T-helper 1 cell treated with Interleukin-12 subunit alpha and Interleukin-12 subunit beta and Interleukin-4 antibody, amounts not matched to agents 30 μg/mL and 1 μg/mL, for 36 hours (primary cell): Measurements from ENCODE around the gene EPHA4.

Experiments
- H3K27ac Mint-ChIP-seq: one replicate; pipeline ENCODE4 v1.8.0; 2021; ENCODE audit warnings: mild to moderate bottlenecking, mixed read lengths
- H3K27me3 Mint-ChIP-seq: one replicate; pipeline ENCODE4 v1.8.0; 2021; ENCODE audit warnings: low read depth, mixed read lengths
- H3K36me3 Mint-ChIP-seq: one replicate; pipeline ENCODE4 v1.8.0; 2021; ENCODE audit warnings: low read depth, mixed read lengths
- H3K4me1 Mint-ChIP-seq: one replicate; pipeline ENCODE4 v1.8.0; 2021; ENCODE audit warnings: low read depth, mixed read lengths
- H3K4me3 Mint-ChIP-seq: one replicate; pipeline ENCODE4 v1.8.0; 2021; ENCODE audit warnings: mild to moderate bottlenecking, moderate library complexity, mixed read lengths
- H3K9me3 Mint-ChIP-seq: one replicate; pipeline ENCODE4 v1.8.0; 2021; ENCODE audit warnings: mixed read lengths

The EPHA4 gene

DNA sequence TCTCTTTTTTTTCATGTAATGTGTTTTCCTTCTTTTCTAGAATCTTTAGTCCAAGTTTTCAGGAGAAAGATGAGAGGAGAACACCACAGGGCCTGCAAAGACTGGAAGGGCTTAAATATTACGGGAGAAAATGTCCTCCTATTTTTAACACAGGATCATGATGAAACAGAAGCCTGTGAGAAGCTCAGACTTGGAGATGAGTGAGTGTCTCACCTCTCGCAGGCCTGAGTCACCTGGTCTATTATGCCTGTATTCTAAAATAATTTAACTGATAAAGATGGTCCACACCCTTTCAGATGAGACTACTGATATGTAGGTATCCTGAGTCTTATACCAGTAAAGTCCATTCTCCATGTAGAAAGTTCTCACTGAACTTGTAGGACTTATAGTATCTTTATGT lies 143.2 kb downstream of the EPHA4 start:
- Mint-ChIP-seq H3K36me3 (peaks cover 8% of the 10 kb centered on the region), H3K27me3 (peaks cover 4% of the 10 kb centered on the region), H3K27ac (no peak overlapping the region), H3K4me3 (no peak overlapping the region), H3K9me3 (no peaks in the 10 kb centered on the region), H3K4me1 (no peaks in the 10 kb centered on the region)

DNA sequence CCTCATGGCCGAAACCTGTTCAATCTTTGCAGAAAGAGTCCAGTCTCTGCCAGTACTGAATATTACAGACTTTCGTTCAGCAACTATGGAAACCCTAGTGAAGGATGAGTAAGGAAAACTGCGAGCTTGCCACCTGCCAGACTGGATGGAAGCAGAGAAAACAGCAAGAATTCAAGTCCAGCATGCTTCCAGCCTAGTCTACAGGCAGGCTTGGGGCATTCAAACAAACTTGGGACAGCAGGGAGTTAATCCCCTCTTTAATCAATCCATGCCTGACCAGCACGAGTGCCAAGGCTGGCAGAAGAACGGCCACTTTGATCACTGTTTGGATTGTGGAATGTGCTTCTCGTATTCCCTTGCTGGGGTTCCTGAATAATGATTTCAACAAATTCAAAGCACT lies 145.2 kb downstream of the EPHA4 start:
- Mint-ChIP-seq H3K27ac (no peak overlapping the region), H3K9me3 (no peaks in the 10 kb centered on the region), H3K36me3 (peaks cover 12% of the 10 kb centered on the region), H3K27me3 (peaks cover 4% of the 10 kb centered on the region), H3K4me3 (no peak overlapping the region), H3K4me1 (no peaks in the 10 kb centered on the region)

DNA sequence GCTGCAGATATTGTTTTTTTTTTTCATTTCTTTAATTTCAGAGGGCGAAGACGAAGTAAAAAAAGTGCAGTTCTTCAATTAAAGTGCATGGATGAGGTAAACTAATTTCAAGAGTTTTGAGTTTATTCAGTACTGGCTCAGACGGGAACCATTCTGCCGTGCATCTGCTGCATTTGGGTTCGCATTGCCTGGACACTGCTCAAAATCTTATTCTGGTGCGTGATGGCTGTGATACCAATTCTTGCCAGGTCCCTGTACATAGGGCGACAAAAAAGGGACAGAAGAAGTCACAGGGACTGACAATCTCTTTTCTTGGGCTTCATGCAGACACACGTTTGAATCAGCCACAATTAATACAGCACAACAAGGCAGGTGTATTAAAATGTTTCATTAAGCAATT lies 146.2 kb downstream of the EPHA4 start:
- H3K4me1 Mint-ChIP-seq, result no peaks in the 10 kb centered on the region
- H3K9me3 Mint-ChIP-seq, result no peaks in the 10 kb centered on the region
- no peak overlapping the region for H3K27ac Mint-ChIP-seq
- H3K36me3 Mint-ChIP-seq, result peaks cover 12% of the 10 kb centered on the region
- H3K27me3 Mint-ChIP-seq, result peaks cover 4% of the 10 kb centered on the region
- no peak overlapping the region for H3K4me3 Mint-ChIP-seq

DNA sequence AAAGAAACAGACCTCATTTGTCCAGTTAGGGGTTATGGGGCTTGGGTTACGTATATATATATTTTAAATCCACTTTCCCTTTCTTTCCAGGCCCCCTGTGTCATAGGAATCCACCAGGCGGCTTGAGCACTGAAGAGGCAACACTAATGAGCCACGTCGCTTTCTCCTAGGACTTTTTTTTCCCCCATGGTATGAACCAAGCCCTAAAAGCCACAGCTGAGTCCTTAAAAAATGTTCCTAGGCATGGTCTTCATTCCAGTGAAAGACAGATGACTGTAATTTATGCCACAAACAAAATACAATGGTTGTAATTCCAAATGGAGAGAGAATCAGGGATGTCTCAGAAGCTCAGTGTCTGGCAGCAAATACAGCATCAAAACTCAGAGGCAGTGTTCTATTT lies 146.8 kb downstream of the EPHA4 start:
- no peaks in the 10 kb centered on the region for H3K9me3 Mint-ChIP-seq
- no peak overlapping the region for H3K4me3 Mint-ChIP-seq
- H3K27ac Mint-ChIP-seq, result no peak overlapping the region
- peaks cover 4% of the 10 kb centered on the region for H3K27me3 Mint-ChIP-seq
- peaks cover 14% of the 10 kb centered on the region for H3K36me3 Mint-ChIP-seq
- H3K4me1 Mint-ChIP-seq, result peaks cover 2% of the 10 kb centered on the region

DNA sequence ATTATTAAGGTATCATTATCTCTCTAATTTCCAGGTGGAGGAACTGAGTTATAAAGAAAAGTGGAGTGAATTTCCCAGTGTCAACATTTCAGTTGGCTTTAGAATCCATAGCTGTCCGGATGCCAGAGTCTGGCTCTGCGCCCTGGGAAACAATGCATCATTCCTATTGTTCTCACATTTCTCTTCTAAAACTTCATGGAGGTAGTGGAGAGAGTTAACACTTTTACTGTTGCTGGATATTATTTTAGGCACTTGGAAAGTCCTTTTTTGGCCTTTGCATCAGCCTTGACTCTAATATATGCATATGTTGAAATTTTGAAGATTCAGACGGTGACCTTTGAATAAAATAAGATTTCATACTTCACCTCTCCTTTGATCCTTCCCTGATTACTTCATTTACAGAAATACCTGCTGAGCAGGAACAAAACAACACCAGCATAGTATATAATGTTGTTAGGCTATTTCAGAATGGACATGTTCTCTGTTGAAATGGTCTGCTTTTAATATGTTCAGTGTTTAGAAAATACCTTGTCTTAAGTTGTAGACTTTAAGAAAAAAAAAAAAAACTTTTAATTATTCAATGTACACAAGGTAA lies 148.8 kb downstream of the EPHA4 start:
- H3K27ac Mint-ChIP-seq, result no peak overlapping the region
- H3K27me3 Mint-ChIP-seq, result peaks cover 4% of the 10 kb centered on the region
- no peaks in the 10 kb centered on the region for H3K9me3 Mint-ChIP-seq
- peaks cover 20% of the 10 kb centered on the region for H3K36me3 Mint-ChIP-seq
- H3K4me1 Mint-ChIP-seq, result peaks cover 9% of the 10 kb centered on the region
- no peak overlapping the region for H3K4me3 Mint-ChIP-seq

DNA sequence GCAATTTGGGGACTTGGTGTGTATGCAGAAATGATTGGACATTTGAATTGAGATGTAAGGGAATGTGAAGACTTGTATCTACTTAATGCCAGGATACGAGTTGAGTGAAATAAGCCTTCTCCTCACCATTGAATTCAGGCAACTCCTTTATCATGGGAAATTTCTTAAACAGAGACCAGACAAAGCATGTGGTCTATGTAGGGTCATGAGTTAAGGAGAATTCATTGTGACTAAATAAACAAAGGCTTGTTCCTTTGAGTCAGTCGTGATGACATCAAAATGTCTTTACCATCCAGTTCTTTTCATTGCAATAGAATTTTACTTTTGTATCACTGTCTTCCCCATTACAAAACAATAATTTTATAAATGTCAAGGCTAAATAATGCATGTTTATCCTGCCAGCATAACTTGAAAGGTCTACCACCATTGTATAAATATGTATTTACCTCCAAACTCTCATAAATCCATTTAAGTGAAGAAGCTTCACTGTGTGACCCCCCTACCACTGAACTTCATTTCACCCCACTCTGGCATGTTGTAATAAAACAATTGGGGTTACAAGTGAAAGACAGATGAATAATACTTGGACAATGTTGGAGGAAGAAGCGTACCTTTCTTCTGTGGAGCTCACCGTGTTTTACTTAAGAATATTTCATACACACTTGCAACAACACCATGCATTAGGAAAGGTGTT lies 149.4 kb downstream of the EPHA4 start:
- H3K36me3 Mint-ChIP-seq, result peaks cover 20% of the 10 kb centered on the region
- peaks cover 4% of the 10 kb centered on the region for H3K27me3 Mint-ChIP-seq
- H3K9me3 Mint-ChIP-seq, result no peaks in the 10 kb centered on the region
- H3K4me3 Mint-ChIP-seq, result no peak overlapping the region
- peaks cover 9% of the 10 kb centered on the region for H3K4me1 Mint-ChIP-seq
- no peak overlapping the region for H3K27ac Mint-ChIP-seq

DNA sequence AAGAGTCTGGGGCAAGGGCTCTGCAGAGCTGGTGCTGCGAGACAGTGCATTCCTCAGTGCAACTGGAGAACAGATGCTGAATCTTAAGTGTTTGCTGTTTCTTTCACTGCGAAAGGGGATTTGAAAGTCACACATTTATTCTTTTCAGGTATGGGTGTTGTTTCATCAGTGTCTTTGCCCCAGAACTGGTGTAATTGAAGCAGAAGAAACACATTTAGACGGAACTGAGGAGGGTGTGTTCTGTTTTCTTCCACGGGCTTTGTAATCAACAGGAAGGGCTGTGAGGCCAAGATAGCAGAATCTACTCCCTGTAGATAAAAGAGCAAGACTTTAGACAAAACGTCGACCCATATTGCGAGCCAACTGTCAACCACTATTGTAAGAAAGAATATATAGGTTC lies 151.9 kb downstream of the EPHA4 start:
- Mint-ChIP-seq H3K9me3 (no peaks in the 10 kb centered on the region), H3K27me3 (peaks cover 4% of the 10 kb centered on the region), H3K36me3 (peaks cover 17% of the 10 kb centered on the region), H3K4me1 (peaks cover 9% of the 10 kb centered on the region), H3K4me3 (peak overlapping the region; percentile 66), H3K27ac (peak overlapping the region; percentile 85)

DNA sequence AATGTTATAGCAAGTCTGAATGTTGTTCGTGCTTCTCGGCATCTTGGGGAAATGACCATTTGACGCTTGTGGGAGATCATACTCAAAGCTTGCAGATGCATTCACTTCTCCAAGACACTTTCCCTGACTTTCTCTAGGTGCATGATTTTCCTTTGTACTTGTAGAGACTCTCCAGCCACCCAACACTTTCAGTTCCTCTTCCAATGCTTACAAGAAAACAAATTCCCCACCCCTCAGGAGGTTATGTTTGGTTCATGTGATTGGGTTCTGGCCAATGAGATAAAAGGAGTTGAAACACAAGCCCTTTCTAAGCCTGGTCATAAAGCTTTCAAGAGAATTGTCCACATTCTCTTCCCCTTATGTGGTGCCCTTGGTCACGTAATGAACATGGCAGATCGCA lies 156.3 kb downstream of the EPHA4 start:
- no peak overlapping the region for H3K27ac Mint-ChIP-seq
- peaks cover under 1% of the 10 kb centered on the region for H3K27me3 Mint-ChIP-seq
- H3K9me3 Mint-ChIP-seq, result peaks cover under 1% of the 10 kb centered on the region
- no peak overlapping the region for H3K4me3 Mint-ChIP-seq
- peaks cover 9% of the 10 kb centered on the region for H3K36me3 Mint-ChIP-seq
- H3K4me1 Mint-ChIP-seq, result peaks cover 9% of the 10 kb centered on the region

- no peak overlapping the region for H3K27ac Mint-ChIP-seq
- H3K36me3 Mint-ChIP-seq, result peaks cover 2% of the 10 kb centered on the region
- no peak overlapping the region for H3K4me3 Mint-ChIP-seq
Measured at GRCh38 chr2:221412978-221413377, 159.1 kb downstream of the EPHA4 start.

DNA sequence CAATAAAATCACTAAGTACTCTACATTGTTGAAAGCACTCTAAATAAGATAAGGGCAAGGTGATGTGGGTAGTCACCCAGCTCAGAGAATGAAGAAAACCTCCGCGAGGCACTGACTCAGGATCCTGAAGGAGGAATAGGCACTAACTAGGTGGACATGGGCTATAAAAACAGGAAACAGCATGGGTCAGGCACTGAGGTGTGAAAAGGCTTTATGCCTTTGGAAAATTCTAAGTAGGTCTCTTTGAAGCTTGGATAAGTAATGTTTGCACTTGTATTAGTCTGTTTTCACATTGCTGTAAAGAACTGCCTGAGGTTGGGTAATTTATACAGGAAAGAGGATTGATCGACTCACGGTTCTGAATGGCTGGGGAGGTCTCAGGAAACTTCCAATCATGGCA lies 161.6 kb downstream of the EPHA4 start:
- Mint-ChIP-seq H3K36me3 (no peaks in the 10 kb centered on the region), H3K9me3 (peaks cover 11% of the 10 kb centered on the region), H3K27ac (no peak overlapping the region), H3K4me3 (no peak overlapping the region), H3K4me1 (no peaks in the 10 kb centered on the region), H3K27me3 (peaks cover 9% of the 10 kb centered on the region)

More at GRCh38 chr2:221412978-221413377, 159.1 kb downstream of the EPHA4 start:
- Mint-ChIP-seq H3K27me3 (peaks cover 9% of the 10 kb centered on the region), H3K4me1 (no peaks in the 10 kb centered on the region), H3K9me3 (peaks cover 4% of the 10 kb centered on the region)

GRCh38 chr2:221407765-221408164 lies 164.3 kb downstream of the EPHA4 start:
- no peak overlapping the region for H3K27ac Mint-ChIP-seq
- peaks cover 9% of the 10 kb centered on the region for H3K27me3 Mint-ChIP-seq
- peaks cover 11% of the 10 kb centered on the region for H3K9me3 Mint-ChIP-seq
- H3K36me3 Mint-ChIP-seq, result no peaks in the 10 kb centered on the region
- H3K4me1 Mint-ChIP-seq, result no peaks in the 10 kb centered on the region
- H3K4me3 Mint-ChIP-seq, result no peak overlapping the region

- Mint-ChIP-seq H3K27ac (no peak overlapping the region), H3K9me3 (peaks cover 8% of the 10 kb centered on the region), H3K4me3 (no peak overlapping the region), H3K4me1 (no peaks in the 10 kb centered on the region), H3K36me3 (no peaks in the 10 kb centered on the region), H3K27me3 (peaks cover 6% of the 10 kb centered on the region)
Measured at GRCh38 chr2:221405521-221405920, 166.6 kb downstream of the EPHA4 start.

DNA sequence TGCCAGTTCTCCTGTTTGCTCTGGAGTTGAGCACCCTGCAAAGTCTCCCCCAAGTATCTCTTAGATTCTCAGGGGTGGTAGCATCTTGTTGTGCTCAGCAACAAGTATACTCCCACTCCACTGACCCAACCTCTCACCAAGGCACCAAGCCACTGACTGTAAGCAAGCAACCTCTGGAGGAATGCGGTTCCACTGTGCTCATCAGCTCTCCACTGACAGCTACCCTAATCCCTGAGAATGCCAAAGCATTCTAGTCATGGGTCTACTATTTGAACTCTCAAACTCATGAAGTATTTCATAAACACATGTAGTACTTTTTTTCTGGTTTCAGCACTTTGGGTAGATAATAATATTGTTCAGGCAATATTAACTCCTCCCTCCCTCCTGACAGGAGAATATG lies 170.0 kb downstream of the EPHA4 start:
- H3K4me3 Mint-ChIP-seq, result no peak overlapping the region
- H3K27me3 Mint-ChIP-seq, result no peaks in the 10 kb centered on the region
- H3K27ac Mint-ChIP-seq, result no peak overlapping the region
- no peaks in the 10 kb centered on the region for H3K4me1 Mint-ChIP-seq
- H3K9me3 Mint-ChIP-seq, result peaks cover 8% of the 10 kb centered on the region
- H3K36me3 Mint-ChIP-seq, result no peaks in the 10 kb centered on the region

DNA sequence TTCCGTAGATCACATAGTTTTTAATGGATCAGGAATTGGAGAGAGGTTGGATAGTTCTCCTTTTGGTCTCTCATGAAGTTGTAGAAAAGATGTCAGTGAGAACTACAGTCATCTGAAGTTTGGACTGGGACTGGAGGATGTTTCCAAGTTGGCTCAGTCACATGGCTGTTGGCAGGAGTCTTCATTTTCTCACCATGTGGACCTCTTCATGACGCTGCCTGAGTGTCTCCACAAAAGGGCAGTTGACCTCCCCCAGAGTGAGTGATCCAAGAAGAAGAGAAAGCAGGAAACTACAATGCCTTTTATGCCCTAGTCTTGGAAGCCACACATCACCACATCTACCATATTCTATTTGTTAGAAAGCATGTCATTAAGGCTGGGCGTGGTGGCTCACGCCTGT lies 171.7 kb downstream of the EPHA4 start:
- no peak overlapping the region for H3K27ac Mint-ChIP-seq
- H3K4me3 Mint-ChIP-seq, result no peak overlapping the region
- no peaks in the 10 kb centered on the region for H3K9me3 Mint-ChIP-seq
- no peaks in the 10 kb centered on the region for H3K27me3 Mint-ChIP-seq
- H3K36me3 Mint-ChIP-seq, result no peaks in the 10 kb centered on the region
- no peaks in the 10 kb centered on the region for H3K4me1 Mint-ChIP-seq

DNA sequence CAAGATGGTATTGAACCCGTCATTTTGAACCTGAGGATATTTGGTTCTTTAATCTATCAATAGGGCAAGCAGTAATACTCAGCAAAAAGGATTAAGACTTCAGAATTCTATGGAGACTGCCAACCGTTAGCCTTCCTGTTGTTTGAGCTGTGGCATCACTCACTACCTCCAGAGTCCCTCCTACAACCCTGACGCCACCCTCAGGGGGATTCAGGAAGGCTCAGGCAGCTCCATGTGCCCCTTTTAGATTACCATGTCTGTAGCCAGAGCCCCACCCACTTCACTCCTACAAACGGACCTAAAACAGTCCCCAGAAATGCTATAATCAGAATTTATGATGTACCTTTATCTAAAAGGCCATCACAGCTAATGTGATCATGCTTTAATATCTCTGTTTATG lies 172.9 kb downstream of the EPHA4 start:
- Mint-ChIP-seq H3K4me3 (no peak overlapping the region), H3K9me3 (no peaks in the 10 kb centered on the region), H3K4me1 (no peaks in the 10 kb centered on the region), H3K27me3 (no peaks in the 10 kb centered on the region), H3K36me3 (no peaks in the 10 kb centered on the region), H3K27ac (no peak overlapping the region)
